ENCODE measurements around the gene NDP. TPM values are rescaled to one million over a fixed set of nuclear protein-coding genes. Genes with fewer than 3 reads are reported as not detected.

Gene NDP
- total and polyA plus RNA-seq, 2 donors (not counting 1 experiment from before 2014, with no cell fraction given): not detected

- Histone ChIP-seq H3K4me1 (ENCODE audit: control insufficient read depth in 2 of 2, insufficient read depth in 2 of 2, low read length in 2 of 2) (peaks cover 6 to 7% of the 10 kb centered on the region in 2 donors), H3K27ac (ENCODE audit: low read length in 2 of 2) (no peak overlapping the region), H3K27me3 (replicated peaks in 1 of 4; ENCODE audit: control extremely low read depth in 1 of 4, control insufficient read depth in 3 of 4, insufficient read depth in 4 of 4, low read length in 3 of 4) (peaks cover 0 to 14% (median 2%) of the 10 kb centered on the region in 4 experiments), H3K4me3 (ENCODE audit: control extremely low read depth in 1 of 5, extremely low read depth in 1 of 5, insufficient read depth in 1 of 5, low read depth in 2 of 5, low read length in 4 of 5) (no peak overlapping the region), H3K9me3 (ENCODE audit: control extremely low read depth in 1 of 3, control insufficient read depth in 2 of 3, insufficient read depth in 1 of 3, low read length in 2 of 3) (no peaks in the 10 kb centered on the region), H3K79me2 (ENCODE audit: control insufficient read depth, insufficient read depth, low read length) (no peaks in the 10 kb centered on the region), H4K20me1 (ENCODE audit: control insufficient read depth, insufficient read depth, low read length, poor library complexity, severe bottlenecking) (no peaks in the 10 kb centered on the region), H3K4me2 (replicated peaks; ENCODE audit: low read depth, low read length, poor library complexity, severe bottlenecking) (no peak overlapping the region), H3K36me3 (replicated peaks in 1 of 2; ENCODE audit: control extremely low read depth in 1 of 2, control insufficient read depth in 1 of 2, extremely low read depth in 1 of 2, insufficient read depth in 2 of 2, low read length in 1 of 2) (no peaks in the 10 kb centered on the region), H3K9ac (ENCODE audit: low read length) (no peak overlapping the region), H2AFZ (ENCODE audit: insufficient read depth, low read depth, low read length, poor library complexity, severe bottlenecking) (no peak overlapping the region)
- no peak for TF ChIP-seq EZH2 (IDR thresholded peaks at IDR 0.05; ENCODE audit: borderline replicate concordance, insufficient read depth, low read depth, low read length, poor library complexity, severe bottlenecking)
- TF ChIP-seq CTCF (IDR thresholded peaks at IDR 0.05): no peak
- Mint-ChIP-seq H3K27ac (no peak overlapping the region), H3K9me3 (ENCODE audit: insufficient read depth) (no peaks in the 10 kb centered on the region), H3K27me3 (peaks cover 11% of the 10 kb centered on the region), H3K4me3 (no peak overlapping the region), H3K4me1 (peaks cover 6% of the 10 kb centered on the region)
- no peak for ATAC-seq (ENCODE audit: low read depth)
- DNase-seq: no peak
- ChIA-PET CTCF (no interaction called here), POLR2A (no interaction called here)
- intact Hi-C loops (cut with micrococcal nuclease): no loop called here
- no CpG with 5 or more reads among the region's 4 CpGs for WGBS (ENCODE audit: insufficient coverage)
These were observed 4.8 kb downstream of the NDP start for GRCh38 chrX:43968359-43968781.

GRCh38 chrX:43964936-43965335 is 8.3 kb downstream of the NDP start:
- Histone ChIP-seq H3K4me2 (replicated peaks; ENCODE audit: low read depth, low read length, poor library complexity, severe bottlenecking) (no peak overlapping the region), H3K4me3 (ENCODE audit: control extremely low read depth in 1 of 5, extremely low read depth in 1 of 5, insufficient read depth in 1 of 5, low read depth in 2 of 5, low read length in 4 of 5) (no peak overlapping the region), H3K4me1 (ENCODE audit: control insufficient read depth in 2 of 2, insufficient read depth in 2 of 2, low read length in 2 of 2) (no peaks in the 10 kb centered on the region), H3K27ac (ENCODE audit: low read length in 2 of 2) (no peak overlapping the region), H2AFZ (ENCODE audit: insufficient read depth, low read depth, low read length, poor library complexity, severe bottlenecking) (no peak overlapping the region), H4K20me1 (ENCODE audit: control insufficient read depth, insufficient read depth, low read length, poor library complexity, severe bottlenecking) (no peaks in the 10 kb centered on the region), H3K9ac (ENCODE audit: low read length) (no peak overlapping the region), H3K27me3 (replicated peaks in 1 of 4; ENCODE audit: control extremely low read depth in 1 of 4, control insufficient read depth in 3 of 4, insufficient read depth in 4 of 4, low read length in 3 of 4) (no peaks in the 10 kb centered on the region), H3K36me3 (replicated peaks in 1 of 2; ENCODE audit: control extremely low read depth in 1 of 2, control insufficient read depth in 1 of 2, extremely low read depth in 1 of 2, insufficient read depth in 2 of 2, low read length in 1 of 2) (no peaks in the 10 kb centered on the region), H3K79me2 (ENCODE audit: control insufficient read depth, insufficient read depth, low read length) (no peaks in the 10 kb centered on the region), H3K9me3 (ENCODE audit: control extremely low read depth in 1 of 3, control insufficient read depth in 2 of 3, insufficient read depth in 1 of 3, low read length in 2 of 3) (peaks cover 0 to 4% (median 0%) of the 10 kb centered on the region in 3 donors)
- ATAC-seq (ENCODE audit: low read depth) (no peak), DNase-seq (no peak)
- no peaks in the 10 kb centered on the region for H3K27me3 Mint-ChIP-seq
- H3K4me3 Mint-ChIP-seq: no peak overlapping the region
- intact Hi-C loops (cut with micrococcal nuclease): no loop called here
- ChIA-PET POLR2A (no interaction called here), CTCF (no interaction called here)
- whole genome bisulfite sequencing (ENCODE audit: insufficient coverage): no CpG with 5 or more reads among the region's 3 CpGs
- no peaks in the 10 kb centered on the region for H3K4me1 Mint-ChIP-seq
- no peak overlapping the region for H3K27ac Mint-ChIP-seq
- H3K9me3 Mint-ChIP-seq (ENCODE audit: insufficient read depth): peaks cover 2% of the 10 kb centered on the region
- no peak for TF ChIP-seq EZH2 (IDR thresholded peaks at IDR 0.05; ENCODE audit: borderline replicate concordance, insufficient read depth, low read depth, low read length, poor library complexity, severe bottlenecking)
- TF ChIP-seq CTCF (IDR thresholded peaks at IDR 0.05): no peak
